Smooth muscle cell (in vitro differentiated cells): ENCODE results near the gene LPAR5. TPM values are rescaled to one million over a fixed set of nuclear protein-coding genes. Genes with fewer than 3 reads are reported as not detected.
"Not testable (repeated sequence)": the region's sequence is repeated elsewhere in the genome, so short reads cannot be mapped to it uniquely, and the experiment has no call there.

Experiments used
- DNase-seq: peaks from one replicate; lab custom pipeline; 2025; ENCODE audit not compliant: unreplicated experiment; lab: John Stamatoyannopoulos, UW
- H2AFZ ChIP-seq: fragments of 200-600 bp; sonication (generic); 2 replicates; pipeline ENCODE4 v1.6.0; 2016; ENCODE audit warnings: antibody characterized with exemption, low read depth, mild to moderate bottlenecking
- H3F3A ChIP-seq: fragments of 200-600 bp; sonication (generic); 2 replicates; pipeline ENCODE4 v1.6.0; 2017; ENCODE audit warnings: antibody characterized with exemption, low read depth
- H3K27ac ChIP-seq: fragments of 200-600 bp; sonication (generic); 2 replicates; pipeline ENCODE4 v1.5.1; 2016; ENCODE audit warnings: low read depth, mild to moderate bottlenecking
- H3K27me3 ChIP-seq: fragments of 200-600 bp; sonication (generic); 2 replicates; pipeline ENCODE4 v1.6.1; 2016; ENCODE audit warnings: low read depth, mild to moderate bottlenecking
- H3K36me3 ChIP-seq: fragments of 200-600 bp; sonication (generic); 2 replicates; pipeline ENCODE4 v1.5.1; 2016; ENCODE audit warnings: low read depth
- H3K4me1 ChIP-seq: fragments of 200-600 bp; sonication (generic); 2 replicates; pipeline ENCODE4 v1.5.1; 2016; ENCODE audit warnings: low read depth
- H3K4me2 ChIP-seq: fragments of 200-600 bp; sonication (generic); 2 replicates; pipeline ENCODE4 v1.6.0; 2016; ENCODE audit warnings: mild to moderate bottlenecking
- H3K4me3 ChIP-seq: fragments of 200-600 bp; sonication (generic); 2 replicates; pipeline ENCODE4 v1.5.1; 2016; ENCODE audit warnings: mild to moderate bottlenecking
- H3K79me2 ChIP-seq: fragments of 200-600 bp; sonication (generic); 2 replicates; pipeline ENCODE4 v1.6.0; 2016; ENCODE audit warnings: low read depth, mild to moderate bottlenecking
- H3K9ac ChIP-seq: fragments of 200-600 bp; sonication (generic); 2 replicates; pipeline ENCODE4 v1.6.0; 2016; ENCODE audit warnings: low read depth
- H3K9me3 ChIP-seq: fragments of 200-600 bp; sonication (generic); replicated peaks from 2 replicates; pipeline ENCODE4 v1.5.1; 2016; ENCODE audit warnings: low read depth
- H4K20me1 ChIP-seq: fragments of 200-600 bp; sonication (generic); 2 replicates; pipeline ENCODE4 v1.6.0; 2016; ENCODE audit warnings: low read depth
- CTCF ChIP-seq: fragments of 200-600 bp; sonication (generic); IDR thresholded peaks from 2 replicates; pipeline ENCODE4 v1.5.1; 2017; ENCODE audit warnings: borderline replicate concordance, mild to moderate bottlenecking, antibody characterized with exemption; ENCODE audit not compliant: insufficient read depth, poor library complexity, severe bottlenecking
- whole genome bisulfite sequencing: methylation state at CpG from one replicate; pipeline ENCODE4 v1.1.7; 2016; ENCODE audit warnings: low lambda C conversion rate; 5-methylcytosine and 5-hydroxymethylcytosine counted together
- polyA plus RNA-seq: library from polyadenylated mRNA; unstranded; fragments of >200 nt; fragmentation: Nextera tagmentation; extraction: Ambion mirVana; gene quantifications from 2 replicates; pipeline ENCODE4 v1.2.1, GENCODE V29; 2016
- total RNA-seq: library from RNA; depleted of rRNA; stranded (reverse); fragments of >200 nt; gene quantifications from 2 replicates; pipeline ENCODE4 v1.2.3, GENCODE V29; 2014

Gene LPAR5
- total and polyA plus RNA-seq, 2 experiments from 2014 or later = 1.8 to 2.0 TPM

GRCh38 chr12:6604259-6605029 is 31.3 kb downstream of the LPAR5 start:
- H3K4me2 ChIP-seq = peak overlapping the region; percentile 92
- no peaks in the 10 kb centered on the region for H3K9me3 ChIP-seq
- H3K9ac ChIP-seq = peak overlapping the region; percentile 92
- peak overlapping the region; percentile 86 for H3K27ac ChIP-seq
- peaks cover 11% of the 10 kb centered on the region for H3K36me3 ChIP-seq
- H3K4me1 ChIP-seq = peaks cover 29% of the 10 kb centered on the region
- H3K4me3 ChIP-seq = peak overlapping the region; percentile 96
- TF ChIP-seq CTCF = no peak
- peaks cover 63% of the 10 kb centered on the region for H3K79me2 ChIP-seq
- peaks cover 72% of the 10 kb centered on the region for H4K20me1 ChIP-seq
- DNase-seq = no peak
- WGBS = 62% methylated on average over 6 of the region's 6 CpGs
- no peak overlapping the region for H2AFZ ChIP-seq
- peaks cover 16% of the 10 kb centered on the region for H3F3A ChIP-seq
- H3K27me3 ChIP-seq = no peaks in the 10 kb centered on the region

- Histone ChIP-seq H4K20me1 (peaks cover 83% of the 10 kb centered on the region), H3K9me3 (no peaks in the 10 kb centered on the region), H3K4me3 (no peak overlapping the region), H3K27ac (peak overlapping the region; percentile 86), H3K9ac (no peak overlapping the region), H3F3A (peaks cover 6% of the 10 kb centered on the region), H2AFZ (no peak overlapping the region), H3K27me3 (no peaks in the 10 kb centered on the region), H3K4me2 (peak overlapping the region; percentile 92), H3K4me1 (peaks cover 29% of the 10 kb centered on the region), H3K79me2 (peaks cover 70% of the 10 kb centered on the region), H3K36me3 (peaks cover 16% of the 10 kb centered on the region)
- DNase-seq = no peak
- WGBS = 53% methylated on average over 3 of the region's 6 CpGs
- TF ChIP-seq CTCF = no peak
Observed at GRCh38 chr12:6603095-6603567, 32.6 kb downstream of the LPAR5 start.

DNA sequence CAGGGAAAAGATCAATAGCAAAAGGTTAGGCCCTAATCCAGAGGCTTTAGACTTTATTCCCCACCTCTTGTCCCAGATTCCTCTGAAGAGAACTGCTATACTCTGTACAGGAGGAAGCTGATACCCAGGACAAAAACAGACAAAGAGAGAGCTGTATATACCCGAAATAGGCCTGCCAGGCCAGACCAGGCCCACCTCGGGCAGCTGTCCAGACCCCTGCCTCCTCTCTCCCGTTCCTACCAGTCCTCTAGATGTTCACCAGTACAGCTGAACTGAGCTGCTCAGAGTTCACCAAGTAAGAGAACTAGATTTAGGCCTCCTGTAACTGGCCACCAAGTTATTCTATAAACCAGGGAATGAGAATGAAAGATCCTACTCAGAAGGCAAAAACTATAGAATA is 33.2 kb downstream of the LPAR5 start:
- Histone ChIP-seq H3K36me3 (peaks cover 16% of the 10 kb centered on the region), H3K79me2 (peaks cover 70% of the 10 kb centered on the region), H3K27me3 (no peaks in the 10 kb centered on the region), H4K20me1 (peaks cover 85% of the 10 kb centered on the region), H3F3A (no peaks in the 10 kb centered on the region), H3K9me3 (no peaks in the 10 kb centered on the region), H3K4me2 (no peak overlapping the region), H3K4me3 (no peak overlapping the region), H3K9ac (no peak overlapping the region), H3K4me1 (peaks cover 29% of the 10 kb centered on the region), H3K27ac (no peak overlapping the region), H2AFZ (no peak overlapping the region)
- no peak for TF ChIP-seq CTCF
- no peak for DNase-seq
- WGBS = 89% methylated on average over 3 of the region's 3 CpGs

GRCh38 chr12:6595673-6596072 is 40.1 kb downstream of the LPAR5 start:
- H3K4me3 ChIP-seq, H3K27ac ChIP-seq, H3K9me3 ChIP-seq, H3K27me3 ChIP-seq, H3K4me2 ChIP-seq, DNase-seq, H2AFZ ChIP-seq, H3K4me1 ChIP-seq, H3K9ac ChIP-seq: not testable (repeated sequence)
- peaks cover 73% of the 10 kb centered on the region for H4K20me1 ChIP-seq
- H3K79me2 ChIP-seq = peaks cover 30% of the 10 kb centered on the region
- H3K36me3 ChIP-seq = peaks cover 54% of the 10 kb centered on the region
- whole genome bisulfite sequencing = 94% methylated on average over 8 of the region's 10 CpGs
- peaks cover 10% of the 10 kb centered on the region for H3F3A ChIP-seq
